HepG2 (cell line): ENCODE measurements around the gene KRT15. TPM values are rescaled to one million over a fixed set of nuclear protein-coding genes. Genes with fewer than 3 reads are reported as not detected.

Experiments
- ATAC-seq: fragments of 200-7000 bp; cut with Tn5 transposase; 3 replicates; pipeline ENCODE4 v1.9.1; 2020; ENCODE audit warnings: mild to moderate bottlenecking, moderate library complexity
- BruUV-seq: library from RNA; stranded (reverse); fragments of 400-500 nt; replicated peaks from 2 replicates; lab custom pipeline; 2021; lab: Mats Ljungman, UMichigan
- CTCF ChIA-PET: fragments of 300-600 bp; formaldehyde crosslinking; extraction: SDS; loops from one replicate; lab custom pipeline; 2021; ENCODE audit warnings: low total read pairs, inconsistent platforms, low intra/inter-chr PET ratio; lab: Yijun Ruan, JAX
- POLR2A ChIA-PET: fragments of 350-600 bp; sonication (Branson Sonifier 250); formaldehyde crosslinking; loops from one replicate; lab custom pipeline; 2020; ENCODE audit warnings: antibody characterized with exemption, inconsistent platforms; lab: Yijun Ruan, JAX
- DNase-seq: peaks from one replicate; pipeline ENCODE4 v3.0.0-alpha.2; 2015; ENCODE audit warnings: low spot score
- FAIRE-seq: peaks from 3 replicates; lab custom pipeline; 2011; peaks lifted over from hg19 to GRCh38; lab: Jason Lieb, UNC
- H2AFZ ChIP-seq: one replicate; pipeline ENCODE4 v1.6.1; 2011; ENCODE audit warnings: low read length, inconsistent platforms
- H3K27ac ChIP-seq: fragments of 300-600 bp; 3 replicates; pipeline ENCODE4 v1.8.0; 2011; ENCODE audit warnings: mixed run types, mild to moderate bottlenecking, mixed read lengths, low read length, inconsistent platforms; ENCODE audit not compliant: insufficient read depth; ENCODE audit errors: extremely low read length
- H3K27me3 ChIP-seq, 2 experiments: fragments of 200-600 bp in 1 of 2; 2 replicates in 1 of 2; 3 replicates in 1 of 2; pipeline versions ENCODE4 v1.6.0 to v1.8.0; 2011; ENCODE audit warnings: low read length in 2 of 2, mild to moderate bottlenecking in 2 of 2, moderate library complexity in 2 of 2, inconsistent platforms in 1 of 2; ENCODE audit not compliant: insufficient read depth in 2 of 2, control insufficient read depth in 1 of 2
- H3K36me3 ChIP-seq, 2 experiments: fragments of 200-600 bp in 1 of 2; replicated peaks in 1 of 2; 2 replicates in 1 of 2; 3 replicates in 1 of 2; pipeline versions ENCODE4 v1.5.1 to v1.8.0; 2011; ENCODE audit warnings: low read length in 2 of 2, inconsistent platforms in 1 of 2; ENCODE audit not compliant: insufficient read depth in 2 of 2, control insufficient read depth in 1 of 2
- H3K4me1 ChIP-seq: 2 replicates; pipeline ENCODE4 v1.5.1; 2012; ENCODE audit warnings: low read length, inconsistent platforms; ENCODE audit not compliant: insufficient read depth
- H3K4me2 ChIP-seq: 2 replicates; pipeline ENCODE4 v1.6.0; 2011; ENCODE audit warnings: low read depth, low read length, inconsistent platforms
- H3K4me3 ChIP-seq, 3 experiments: fragments of 200-600 bp in 1 of 3; sonication (generic), shearing (Covaris generic) in 1 of 3; replicated peaks in 1 of 3; 2 replicates each; pipeline ENCODE4 v1.5.1; 2011 to 2016; ENCODE audit warnings: low read length in 3 of 3, inconsistent platforms in 2 of 3, low read depth in 2 of 3, mild to moderate bottlenecking in 2 of 3, control low read depth in 1 of 3, mixed read lengths in 1 of 3; ENCODE audit not compliant: insufficient read depth in 1 of 3
- H3K79me2 ChIP-seq: one replicate; pipeline ENCODE4 v1.6.1; 2011; ENCODE audit warnings: low read length, inconsistent platforms; ENCODE audit not compliant: insufficient read depth
- H3K9ac ChIP-seq: 2 replicates; pipeline ENCODE4 v1.6.0; 2011; ENCODE audit warnings: mild to moderate bottlenecking, low read depth, low read length, inconsistent platforms; ENCODE audit not compliant: insufficient read depth
- H3K9me3 ChIP-seq: 2 replicates; pipeline ENCODE4 v1.5.1; 2012; ENCODE audit warnings: mild to moderate bottlenecking, low read length
- H4K20me1 ChIP-seq: 2 replicates; pipeline ENCODE4 v1.6.0; 2011; ENCODE audit warnings: inconsistent platforms, mild to moderate bottlenecking, low read length, moderate library complexity; ENCODE audit not compliant: insufficient read depth
- KLF12 ChIP-seq: sonication (generic); formaldehyde crosslinking; IDR thresholded peaks from 2 replicates; pipeline ENCODE4 v1.4.0; 2020; ENCODE audit warnings: missing genetic modification reagents, borderline replicate concordance
- SMARCC2 ChIP-seq: fragments of 450-650 bp; IDR thresholded peaks from 2 replicates; pipeline ENCODE4 v1.6.1; 2017; ENCODE audit warnings: antibody characterized with exemption, mild to moderate bottlenecking
- ZNF34 ChIP-seq: sonication (generic); formaldehyde crosslinking; IDR thresholded peaks from 2 replicates; pipeline ENCODE4 v1.4.0; 2020; ENCODE audit warnings: mild to moderate bottlenecking, missing genetic modification reagents, borderline replicate concordance
- ZNF460 ChIP-seq: sonication (generic); formaldehyde crosslinking; IDR thresholded peaks from 2 replicates; pipeline ENCODE4 v1.5.1; 2020; ENCODE audit warnings: missing genetic modification reagents, mild to moderate bottlenecking, borderline replicate concordance
- ZNF616 ChIP-seq: sonication (generic); formaldehyde crosslinking; IDR thresholded peaks from 2 replicates; pipeline ENCODE4 v1.5.0; 2020; ENCODE audit warnings: low read depth, mild to moderate bottlenecking, missing genetic modification reagents
- ZNF781 ChIP-seq: sonication (generic); formaldehyde crosslinking; IDR thresholded peaks from 2 replicates; pipeline ENCODE4 v1.5.1; 2020; ENCODE audit warnings: borderline replicate concordance, mild to moderate bottlenecking, missing genetic modification reagents; ENCODE audit errors: not compliant biosample characterization
- ZNF83 ChIP-seq: sonication (generic); formaldehyde crosslinking; IDR thresholded peaks from 2 replicates; pipeline ENCODE4 v1.4.0; 2020; ENCODE audit warnings: missing genetic modification reagents, mild to moderate bottlenecking, borderline replicate concordance
- WGBS: methylation state at CpG from one replicate; pipeline ENCODE4 v1.1.6; 2017; ENCODE audit warnings: low lambda C conversion rate; 5-methylcytosine and 5-hydroxymethylcytosine counted together
- in situ Hi-C: cut with HindIII; loops from 2 replicates; pipeline ENCODE4 v1.10.0; 2017; ENCODE audit warnings: low pct_unique_long_range_greater_than_20kb; ENCODE audit not compliant: extremely low pct_ligation_motif_present
- intact Hi-C: fragments of 100-400 bp; cut with micrococcal nuclease; formaldehyde crosslinking; loops from one replicate; pipeline ENCODE4 v1.10.0; 2022; ENCODE audit not compliant: unreplicated experiment
- polyA plus RNA-seq, 8 experiments: library from polyadenylated mRNA; depleted of rRNA in 3 of 8; stranded (reverse) in 7 of 8; unstranded in 1 of 8; fragments of >200 nt; fragmentation: Illumina TruSeq in 4 of 8; extraction: Trizol in 4 of 8; gene quantifications; 2 replicates each; pipeline versions ENCODE4 v1.2.1 to v1.2.3, GENCODE V29; 2011 to 2016; ENCODE audit warnings: low read depth in 4 of 8, missing spikeins in 1 of 8, mixed read lengths in 1 of 8; ENCODE audit not compliant: insufficient read depth in 1 of 8
- total RNA-seq, 5 experiments: library from RNA; depleted of rRNA; stranded (reverse); fragments of >200 nt; fragmentation: Illumina TruSeq; extraction: Trizol; gene quantifications; 2 replicates each; pipeline ENCODE4 v1.2.3, GENCODE V29; 2016; ENCODE audit warnings: low read depth in 1 of 5
- TF ChIP-seq, protein P1 (sequence below): IDR thresholded peaks from 2 replicates; pipeline ENCODE4 v1.6.1; 2016; ENCODE audit warnings: missing biosample characterization, missing genetic modification reagents, low read depth
- TF ChIP-seq, protein P2 (sequence below): sonication (generic); formaldehyde crosslinking; IDR thresholded peaks from 2 replicates; pipeline ENCODE4 v1.4.0; 2020; ENCODE audit warnings: mild to moderate bottlenecking, missing genetic modification reagents
- TF ChIP-seq, protein P3 (sequence below): sonication (generic); formaldehyde crosslinking; IDR thresholded peaks from 2 replicates; pipeline ENCODE4 v1.9.0; 2021; ENCODE audit warnings: missing genetic modification reagents, mild to moderate bottlenecking, borderline replicate concordance
- TF ChIP-seq, protein P4 (sequence below): sonication (generic); formaldehyde crosslinking; IDR thresholded peaks from 2 replicates; pipeline ENCODE4 v1.4.0; 2020; ENCODE audit warnings: missing genetic modification reagents

The KRT15 gene
- total and polyA plus RNA-seq, 2 of the 13 experiments (the other 11 are each of a cell fraction or from before 2014, with no cell fraction given): 0.46 to 0.63 TPM

DNA sequence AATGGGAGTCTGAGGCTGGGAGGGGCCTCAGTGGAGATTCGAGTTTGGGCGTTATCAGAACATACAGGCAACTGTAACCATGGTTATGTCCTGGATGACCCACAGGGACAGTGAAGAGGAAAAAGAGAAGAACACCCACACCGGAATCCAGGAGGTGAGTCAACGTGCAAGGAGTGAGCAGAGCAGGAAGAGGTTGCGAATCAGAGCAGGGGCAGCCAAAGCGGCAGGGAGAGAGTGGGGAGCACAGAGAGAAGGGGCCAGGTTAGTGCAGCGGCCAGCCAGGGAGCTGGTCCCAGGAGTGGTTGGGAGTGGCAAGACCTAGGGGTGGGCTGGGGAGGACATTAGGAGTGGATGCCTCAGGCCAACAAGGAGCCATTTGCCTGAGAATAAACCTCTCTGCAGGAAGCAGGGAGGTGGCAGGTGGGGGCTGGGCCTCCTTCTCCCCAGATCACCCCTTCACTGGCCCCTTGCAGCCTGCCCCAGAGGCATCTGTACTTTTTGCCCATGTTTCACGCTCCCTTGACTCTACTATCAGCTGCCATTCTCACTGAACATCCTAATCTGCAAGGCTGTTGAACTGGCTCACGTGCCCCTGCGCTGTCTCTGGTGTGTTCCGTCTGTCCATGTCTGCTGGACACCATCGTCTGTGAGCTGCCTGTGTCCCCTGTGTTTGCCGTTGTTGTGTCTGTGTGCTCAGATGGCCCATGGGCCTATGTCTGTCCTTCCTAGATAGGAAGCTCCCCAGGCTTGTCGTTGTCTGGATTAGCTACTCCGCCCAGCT, 18.4 kb downstream of the KRT15 start:
- ChIA-PET POLR2A (no interaction called here), CTCF (no interaction called here)
- Histone ChIP-seq H3K9ac (no peak overlapping the region), H4K20me1 (no peaks in the 10 kb centered on the region), H3K36me3 (no peaks in the 10 kb centered on the region), H2AFZ (no peak overlapping the region), H3K27ac (no peak overlapping the region), H3K4me3 (no peak overlapping the region), H3K4me1 (peaks cover 6% of the 10 kb centered on the region; the same call in 1 of the 2 replicates), H3K27me3 (peaks cover 9 to 44% of the 10 kb centered on the region in 2 experiments), H3K9me3 (no peaks in the 10 kb centered on the region), H3K4me2 (no peak overlapping the region), H3K79me2 (no peaks in the 10 kb centered on the region)
- in situ Hi-C loops: no loop called here
- no TSS peak for BruUV-seq
- no peak for ATAC-seq
- DNase-seq: no peak
- no peak for FAIRE-seq
- WGBS: 29% methylated on average over 15 of the region's 15 CpGs
- intact Hi-C loops: no loop called here
- TF ChIP-seq, protein P1, sequence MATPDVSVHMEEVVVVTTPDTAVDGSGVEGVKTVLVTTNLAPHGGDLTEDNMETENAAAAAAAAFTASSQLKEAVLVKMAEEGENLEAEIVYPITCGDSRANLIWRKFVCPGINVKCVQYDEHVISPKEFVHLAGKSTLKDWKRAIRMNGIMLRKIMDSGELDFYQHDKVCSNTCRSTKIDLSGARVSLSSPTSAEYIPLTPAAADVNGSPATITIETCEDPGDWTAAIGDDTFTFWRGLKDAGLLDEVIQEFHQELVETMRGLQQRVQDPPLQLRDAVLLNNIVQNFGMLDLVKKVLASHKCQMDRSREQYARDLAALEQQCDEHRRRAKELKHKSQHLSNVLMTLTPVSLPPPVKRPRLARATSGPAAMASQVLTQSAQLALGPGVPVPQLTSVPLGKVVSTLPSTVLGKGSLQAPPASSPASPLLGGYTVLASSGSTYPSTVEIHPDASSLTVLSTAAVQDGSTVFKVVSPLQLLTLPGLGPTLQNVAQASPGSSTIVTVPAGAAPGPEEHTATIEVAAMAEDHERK (CRISPR knock-in tag): no peak
- TF ChIP-seq ZNF34 (CRISPR knock-in tag): no peak
- no peak for TF ChIP-seq ZNF616 (CRISPR knock-in tag)
- TF ChIP-seq KLF12 (CRISPR knock-in tag): no peak
- no peak for TF ChIP-seq SMARCC2
- TF ChIP-seq, protein P2, sequence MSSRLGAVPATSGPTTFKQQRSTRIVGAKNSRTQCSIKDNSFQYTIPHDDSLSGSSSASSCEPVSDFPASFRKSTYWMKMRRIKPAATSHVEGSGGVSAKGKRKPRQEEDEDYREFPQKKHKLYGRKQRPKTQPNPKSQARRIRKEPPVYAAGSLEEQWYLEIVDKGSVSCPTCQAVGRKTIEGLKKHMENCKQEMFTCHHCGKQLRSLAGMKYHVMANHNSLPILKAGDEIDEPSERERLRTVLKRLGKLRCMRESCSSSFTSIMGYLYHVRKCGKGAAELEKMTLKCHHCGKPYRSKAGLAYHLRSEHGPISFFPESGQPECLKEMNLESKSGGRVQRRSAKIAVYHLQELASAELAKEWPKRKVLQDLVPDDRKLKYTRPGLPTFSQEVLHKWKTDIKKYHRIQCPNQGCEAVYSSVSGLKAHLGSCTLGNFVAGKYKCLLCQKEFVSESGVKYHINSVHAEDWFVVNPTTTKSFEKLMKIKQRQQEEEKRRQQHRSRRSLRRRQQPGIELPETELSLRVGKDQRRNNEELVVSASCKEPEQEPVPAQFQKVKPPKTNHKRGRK (CRISPR knock-in tag): no peak
- TF ChIP-seq ZNF781 (CRISPR knock-in tag): no peak
- TF ChIP-seq, protein P3, sequence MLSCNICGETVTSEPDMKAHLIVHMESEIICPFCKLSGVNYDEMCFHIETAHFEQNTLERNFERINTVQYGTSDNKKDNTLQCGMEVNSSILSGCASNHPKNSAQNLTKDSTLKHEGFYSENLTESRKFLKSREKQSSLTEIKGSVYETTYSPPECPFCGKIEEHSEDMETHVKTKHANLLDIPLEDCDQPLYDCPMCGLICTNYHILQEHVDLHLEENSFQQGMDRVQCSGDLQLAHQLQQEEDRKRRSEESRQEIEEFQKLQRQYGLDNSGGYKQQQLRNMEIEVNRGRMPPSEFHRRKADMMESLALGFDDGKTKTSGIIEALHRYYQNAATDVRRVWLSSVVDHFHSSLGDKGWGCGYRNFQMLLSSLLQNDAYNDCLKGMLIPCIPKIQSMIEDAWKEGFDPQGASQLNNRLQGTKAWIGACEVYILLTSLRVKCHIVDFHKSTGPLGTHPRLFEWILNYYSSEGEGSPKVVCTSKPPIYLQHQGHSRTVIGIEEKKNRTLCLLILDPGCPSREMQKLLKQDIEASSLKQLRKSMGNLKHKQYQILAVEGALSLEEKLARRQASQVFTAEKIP: no peak
- TF ChIP-seq ZNF83 (CRISPR knock-in tag): no peak
- TF ChIP-seq, protein P4, sequence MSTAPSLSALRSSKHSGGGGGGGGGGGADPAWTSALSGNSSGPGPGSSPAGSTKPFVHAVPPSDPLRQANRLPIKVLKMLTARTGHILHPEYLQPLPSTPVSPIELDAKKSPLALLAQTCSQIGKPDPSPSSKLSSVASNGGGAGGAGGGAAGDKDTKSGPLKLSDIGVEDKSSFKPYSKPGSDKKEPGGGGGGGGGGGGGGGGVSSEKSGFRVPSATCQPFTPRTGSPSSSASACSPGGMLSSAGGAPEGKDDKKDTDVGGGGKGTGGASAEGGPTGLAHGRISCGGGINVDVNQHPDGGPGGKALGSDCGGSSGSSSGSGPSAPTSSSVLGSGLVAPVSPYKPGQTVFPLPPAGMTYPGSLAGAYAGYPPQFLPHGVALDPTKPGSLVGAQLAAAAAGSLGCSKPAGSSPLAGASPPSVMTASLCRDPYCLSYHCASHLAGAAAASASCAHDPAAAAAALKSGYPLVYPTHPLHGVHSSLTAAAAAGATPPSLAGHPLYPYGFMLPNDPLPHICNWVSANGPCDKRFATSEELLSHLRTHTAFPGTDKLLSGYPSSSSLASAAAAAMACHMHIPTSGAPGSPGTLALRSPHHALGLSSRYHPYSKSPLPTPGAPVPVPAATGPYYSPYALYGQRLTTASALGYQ: no peak
- no peak for TF ChIP-seq ZNF460 (CRISPR knock-in tag)
